Measurements from ENCODE around the gene EFHD2.

DNA sequence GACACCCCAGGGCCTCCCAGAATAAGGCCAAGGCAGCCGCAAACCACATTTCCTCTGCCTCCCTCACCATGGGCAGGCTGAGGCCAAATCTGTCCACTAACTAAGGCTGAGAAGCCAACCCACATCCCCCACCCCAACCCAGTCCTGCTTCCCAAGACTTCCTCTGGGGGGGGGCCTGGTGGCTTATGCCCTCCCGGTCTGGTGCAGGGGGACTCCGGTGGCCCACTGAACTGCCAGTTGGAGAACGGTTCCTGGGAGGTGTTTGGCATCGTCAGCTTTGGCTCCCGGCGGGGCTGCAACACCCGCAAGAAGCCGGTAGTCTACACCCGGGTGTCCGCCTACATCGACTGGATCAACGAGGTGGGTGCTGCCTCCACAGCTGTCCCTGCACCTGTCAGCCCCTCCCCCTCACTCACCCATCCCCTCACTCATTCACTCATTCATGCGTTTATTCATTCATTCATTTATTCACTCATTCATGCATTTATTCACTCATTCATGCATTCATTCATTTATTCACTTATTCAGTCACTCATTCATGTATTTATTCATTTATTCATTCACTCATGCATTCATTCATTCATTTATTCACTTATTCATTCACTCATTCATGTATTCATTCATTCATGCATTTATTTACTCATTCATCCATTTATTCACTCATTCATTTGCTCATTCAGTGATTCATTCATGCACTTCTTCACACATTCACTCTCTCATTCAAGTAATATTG is 35.9 kb downstream of the EFHD2 start:
- TF ChIP-seq, protein P1, sequence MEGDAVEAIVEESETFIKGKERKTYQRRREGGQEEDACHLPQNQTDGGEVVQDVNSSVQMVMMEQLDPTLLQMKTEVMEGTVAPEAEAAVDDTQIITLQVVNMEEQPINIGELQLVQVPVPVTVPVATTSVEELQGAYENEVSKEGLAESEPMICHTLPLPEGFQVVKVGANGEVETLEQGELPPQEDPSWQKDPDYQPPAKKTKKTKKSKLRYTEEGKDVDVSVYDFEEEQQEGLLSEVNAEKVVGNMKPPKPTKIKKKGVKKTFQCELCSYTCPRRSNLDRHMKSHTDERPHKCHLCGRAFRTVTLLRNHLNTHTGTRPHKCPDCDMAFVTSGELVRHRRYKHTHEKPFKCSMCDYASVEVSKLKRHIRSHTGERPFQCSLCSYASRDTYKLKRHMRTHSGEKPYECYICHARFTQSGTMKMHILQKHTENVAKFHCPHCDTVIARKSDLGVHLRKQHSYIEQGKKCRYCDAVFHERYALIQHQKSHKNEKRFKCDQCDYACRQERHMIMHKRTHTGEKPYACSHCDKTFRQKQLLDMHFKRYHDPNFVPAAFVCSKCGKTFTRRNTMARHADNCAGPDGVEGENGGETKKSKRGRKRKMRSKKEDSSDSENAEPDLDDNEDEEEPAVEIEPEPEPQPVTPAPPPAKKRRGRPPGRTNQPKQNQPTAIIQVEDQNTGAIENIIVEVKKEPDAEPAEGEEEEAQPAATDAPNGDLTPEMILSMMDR (IDR thresholded peaks at IDR 0.05): no peak
- no peak for TF ChIP-seq POLR2A (IDR thresholded peaks at IDR 0.05)

Data from vagina (tissue), 2 donors.